GM12878 (cell line): ENCODE results near the gene DNASE1. TPM values are rescaled to one million over a fixed set of nuclear protein-coding genes. Genes with fewer than 3 reads are reported as not detected.

ENCODE experiments used
- ATAC-seq: fragments of 200-7000 bp; cut with Tn5 transposase; 3 replicates; pipeline ENCODE4 v1.9.1; 2020; ENCODE audit warnings: mild to moderate bottlenecking, moderate library complexity
- BruUV-seq: library from RNA; stranded (reverse); fragments of 400-500 nt; replicated peaks from 2 replicates; lab custom pipeline; 2021; lab: Mats Ljungman, UMichigan
- CTCF ChIA-PET: fragments of 300-600 bp; sonication (Branson Sonifier 250); formaldehyde crosslinking; extraction: SDS; loops from one replicate; lab custom pipeline; 2021; ENCODE audit warnings: inconsistent platforms; lab: Yijun Ruan, JAX
- POLR2A ChIA-PET: fragments of 350-600 bp; formaldehyde crosslinking; extraction: SDS; loops from one replicate; lab custom pipeline; 2021; ENCODE audit warnings: inconsistent platforms; lab: Charles Lee
- RAD21 ChIA-PET: fragments of 300-600 bp; sonication (Branson Sonifier 250); formaldehyde crosslinking; loops from one replicate; lab custom pipeline; 2023; ENCODE audit warnings: antibody characterized with exemption; ENCODE audit not compliant: unreplicated experiment; lab: Charles Lee
- SMC1A ChIA-PET: fragments of 300-600 bp; sonication (Branson Sonifier 250); formaldehyde crosslinking; loops from one replicate; lab custom pipeline; 2023; ENCODE audit not compliant: unreplicated experiment, uncharacterized antibody; lab: Charles Lee
- DNase-seq: peaks from one replicate; pipeline ENCODE4 v3.0.0-alpha.2; 2011; ENCODE audit warnings: low read depth, low spot score
- FAIRE-seq: peaks from 3 replicates; lab custom pipeline; 2011; peaks lifted over from hg19 to GRCh38; lab: Jason Lieb, UNC
- H2AFZ ChIP-seq: 2 replicates; pipeline ENCODE4 v1.6.0; 2011; ENCODE audit warnings: low read depth, low read length, control low read depth; ENCODE audit not compliant: control insufficient read depth
- H3K27ac ChIP-seq: 2 replicates; pipeline ENCODE4 v1.5.1; 2011; ENCODE audit warnings: control low read depth; ENCODE audit not compliant: control insufficient read depth, insufficient read depth
- H3K27me3 ChIP-seq, 2 experiments: replicated peaks in 1 of 2; 2 replicates each; pipeline versions ENCODE4 v1.6.0 to v1.6.1; 2011; ENCODE audit warnings: low read length in 1 of 2; ENCODE audit not compliant: control insufficient read depth in 2 of 2, insufficient read depth in 2 of 2
- H3K36me3 ChIP-seq, 2 experiments: 2 replicates each; pipeline ENCODE4 v1.5.1; 2011; ENCODE audit warnings: low read length in 1 of 2; ENCODE audit not compliant: control insufficient read depth in 2 of 2, insufficient read depth in 2 of 2
- H3K4me1 ChIP-seq: 2 replicates; pipeline ENCODE4 v1.6.1; 2011; ENCODE audit warnings: mild to moderate bottlenecking, low read length, moderate library complexity, mixed read lengths; ENCODE audit not compliant: control insufficient read depth, insufficient read depth
- H3K4me2 ChIP-seq: 2 replicates; pipeline ENCODE4 v1.6.0; 2011; ENCODE audit warnings: control low read depth; ENCODE audit not compliant: control insufficient read depth, insufficient read depth
- H3K4me3 ChIP-seq: fragments of 200-600 bp; sonication (generic); 2 replicates; pipeline ENCODE4 v1.5.1; 2016
- H3K79me2 ChIP-seq: 2 replicates; pipeline ENCODE4 v1.6.0; 2011; ENCODE audit warnings: low read length; ENCODE audit not compliant: control insufficient read depth, insufficient read depth
- H3K9ac ChIP-seq: 2 replicates; pipeline ENCODE4 v1.8.0; 2011; ENCODE audit warnings: low read length, control low read depth, mixed read lengths; ENCODE audit not compliant: control insufficient read depth, insufficient read depth
- H3K9me3 ChIP-seq: replicated peaks from 3 replicates; pipeline ENCODE4 v1.5.1; 2011; ENCODE audit warnings: mild to moderate bottlenecking, low read length; ENCODE audit not compliant: control insufficient read depth, insufficient read depth
- H4K20me1 ChIP-seq: 2 replicates; pipeline ENCODE4 v1.6.0; 2011; ENCODE audit not compliant: control insufficient read depth, insufficient read depth
- CBFB ChIP-seq: IDR thresholded peaks from 2 replicates; pipeline ENCODE4 v1.6.1; 2016; ENCODE audit warnings: antibody characterized with exemption, low read depth
- CREB1 ChIP-seq: IDR thresholded peaks from 2 replicates; pipeline ENCODE4 v1.6.1; 2012; ENCODE audit warnings: low read depth, mild to moderate bottlenecking, inconsistent platforms
- ESRRA ChIP-seq: IDR thresholded peaks from 2 replicates; pipeline ENCODE4 v1.6.1; 2012; ENCODE audit warnings: mild to moderate bottlenecking, low read length, improper control_type of control experiment
- EZH2 ChIP-seq: IDR thresholded peaks from 2 replicates; pipeline ENCODE4 v1.6.1; 2012; ENCODE audit warnings: low read depth, mild to moderate bottlenecking, control low read depth, inconsistent platforms, low read length, borderline replicate concordance; ENCODE audit not compliant: control insufficient read depth
- FOS ChIP-seq: IDR thresholded peaks from 3 replicates; pipeline ENCODE4 v1.6.1; 2011; ENCODE audit warnings: borderline replicate concordance; ENCODE audit not compliant: insufficient read length; ENCODE audit errors: extremely low read depth
- FOXM1 ChIP-seq: IDR thresholded peaks from 2 replicates; pipeline ENCODE4 v1.6.1; 2012; ENCODE audit warnings: low read depth, mild to moderate bottlenecking, inconsistent platforms, low read length, moderate library complexity
- HDAC6 ChIP-seq: fragments of 200-600 bp; sonication (generic); IDR thresholded peaks from one replicate; pipeline ENCODE4 v1.8.0; 2017; ENCODE audit warnings: antibody characterized with exemption; ENCODE audit not compliant: unreplicated experiment
- JUNB ChIP-seq: IDR thresholded peaks from 2 replicates; pipeline ENCODE4 v1.6.1; 2016; ENCODE audit warnings: antibody characterized with exemption, mild to moderate bottlenecking
- MEF2B ChIP-seq: fragments of 450-650 bp; IDR thresholded peaks from 2 replicates; pipeline ENCODE4 v1.6.1; 2018; ENCODE audit warnings: mild to moderate bottlenecking, moderate library complexity; ENCODE audit not compliant: partially characterized antibody, poor library complexity, severe bottlenecking
- MTA2 ChIP-seq: fragments of 450-650 bp; IDR thresholded peaks from 2 replicates; pipeline ENCODE4 v1.6.1; 2016; ENCODE audit warnings: low read depth, mild to moderate bottlenecking, moderate library complexity
- MTA3 ChIP-seq: IDR thresholded peaks from 2 replicates; pipeline ENCODE4 v1.6.1; 2012; ENCODE audit warnings: low read length, inconsistent platforms, borderline replicate concordance
- NFIC ChIP-seq: IDR thresholded peaks from 2 replicates; pipeline ENCODE4 v1.6.1; 2012; ENCODE audit warnings: low read depth, mild to moderate bottlenecking, inconsistent platforms, low read length, moderate library complexity
- RB1 ChIP-seq: fragments of 450-650 bp; formaldehyde crosslinking; IDR thresholded peaks from 2 replicates; pipeline ENCODE4 v1.6.1; 2017; ENCODE audit warnings: mild to moderate bottlenecking, borderline replicate concordance
- SPI1 ChIP-seq: IDR thresholded peaks from 2 replicates; pipeline ENCODE4 v1.6.1; 2011; ENCODE audit warnings: low read depth, mild to moderate bottlenecking, low read length, moderate library complexity, borderline replicate concordance; ENCODE audit not compliant: insufficient read depth
- SRF ChIP-seq, 2 experiments: IDR thresholded peaks; 2 replicates each; pipeline ENCODE4 v1.6.1; 2011; ENCODE audit warnings: low read depth in 2 of 2, low read length in 2 of 2, mild to moderate bottlenecking in 1 of 2, moderate library complexity in 1 of 2
- TARDBP ChIP-seq: IDR thresholded peaks from 2 replicates; pipeline ENCODE4 v1.6.1; 2016; ENCODE audit warnings: borderline replicate concordance
- WRNIP1 ChIP-seq: IDR thresholded peaks from 2 replicates; pipeline ENCODE4 v1.6.1; 2011; ENCODE audit warnings: low read depth, low read length, improper control_type of control experiment, borderline replicate concordance
- ZNF217 ChIP-seq: fragments of 450-650 bp; IDR thresholded peaks from 2 replicates; pipeline ENCODE4 v1.6.1; 2017; ENCODE audit warnings: antibody characterized with exemption, mild to moderate bottlenecking
- ZNF622 ChIP-seq: fragments of 450-650 bp; IDR thresholded peaks from 2 replicates; pipeline ENCODE4 v1.6.1; 2017; ENCODE audit warnings: mild to moderate bottlenecking, inconsistent platforms
- ZZZ3 ChIP-seq: IDR thresholded peaks from 2 replicates; pipeline ENCODE4 v1.6.1; 2011; ENCODE audit warnings: low read depth; ENCODE audit not compliant: control insufficient read depth, insufficient read length
- WGBS: methylation state at CpG from one replicate; pipeline ENCODE4 v1.1.6; 2016; ENCODE audit warnings: low lambda C conversion rate; ENCODE audit not compliant: insufficient replicate concordance, insufficient coverage; ENCODE audit errors: missing lambda C conversion rate; 5-methylcytosine and 5-hydroxymethylcytosine counted together
- in situ Hi-C: fragments of 300-500 bp; cut with MboI; formaldehyde crosslinking; loops from 9 replicates; pipeline ENCODE4 v1.14.3; 2018; ENCODE audit warnings: mixed read lengths
- intact Hi-C: fragments of 100-400 bp; cut with micrococcal nuclease; formaldehyde crosslinking; loops from one replicate; pipeline ENCODE4 v1.14.2; 2022; ENCODE audit not compliant: unreplicated experiment
- polyA plus RNA-seq, 11 experiments: library from polyadenylated mRNA; depleted of rRNA in 4 of 11; unstranded in 6 of 11; stranded (reverse) in 5 of 11; fragments of >200 nt; fragmentation: Nextera tagmentation in 4 of 11; fragmentation: Illumina TruSeq in 1 of 11; extraction: Ambion mirVana in 4 of 11; extraction: Trizol in 1 of 11; gene quantifications; 1 replicate in 1 of 11; 2 replicates in 10 of 11; pipeline versions ENCODE4 v1.2.1 to v1.2.3, GENCODE V29; 2011 to 2016; ENCODE audit warnings: inconsistent platforms in 2 of 11, missing spikeins in 2 of 11, low read depth in 1 of 11
- total RNA-seq, 4 experiments: library from RNA; depleted of rRNA in 3 of 4; stranded (reverse); fragments of >200 nt in 3 of 4; fragmentation: Illumina TruSeq in 1 of 4; extraction: Trizol in 1 of 4; gene quantifications; 2 replicates each; pipeline versions ENCODE4 v1.2.1 to v1.2.3, GENCODE V29; 2013 to 2021
- TF ChIP-seq, protein P1 (sequence below): fragments of 450-650 bp; formaldehyde crosslinking; IDR thresholded peaks from 2 replicates; pipeline ENCODE4 v1.4.0; 2020; ENCODE audit warnings: mild to moderate bottlenecking, moderate library complexity

DNASE1 gene
- total and polyA plus RNA-seq, 10 of the 15 experiments (the other 5 are each of a cell fraction or from before 2014, with no cell fraction given): 0.23 to 12.0 (median 7.9) TPM

DNA sequence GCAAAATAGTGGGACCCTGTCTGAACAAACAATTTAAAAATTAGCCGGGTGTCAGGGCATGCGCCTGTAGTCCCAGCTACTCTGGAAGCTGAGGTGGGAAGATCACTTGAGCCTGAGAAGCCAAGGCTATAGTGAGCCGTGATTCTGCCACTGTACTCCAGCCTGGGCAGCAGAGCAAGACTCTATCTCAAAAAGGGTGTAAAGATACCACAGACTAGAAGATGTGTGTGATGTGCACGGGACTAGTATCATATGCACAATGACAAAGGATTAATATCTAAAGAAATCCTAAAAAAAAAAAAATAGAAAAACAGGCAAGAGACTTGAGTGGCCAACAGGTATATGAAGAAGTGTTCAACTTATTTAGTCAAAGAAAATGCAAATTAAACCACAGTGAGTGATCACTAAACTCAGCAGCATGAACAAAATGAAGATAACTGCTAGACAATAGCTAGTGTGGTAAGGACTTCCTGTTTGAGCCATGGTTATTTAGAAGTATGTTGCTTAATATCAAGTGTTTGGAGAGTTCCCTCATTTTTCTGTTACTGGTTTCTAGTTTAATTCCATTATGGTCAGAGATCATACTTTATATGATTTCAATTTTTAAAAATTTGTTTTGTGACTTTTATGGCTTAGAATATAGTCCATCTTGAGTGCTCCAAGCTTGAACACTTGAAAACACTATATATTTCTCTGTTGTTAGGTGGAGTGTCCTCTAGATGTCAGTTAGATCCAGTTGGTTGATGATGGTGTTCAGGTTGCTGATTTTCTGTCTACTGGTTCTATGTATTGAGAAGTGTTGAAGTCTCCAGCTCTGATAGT is 28.4 kb upstream of the DNASE1 start:
- DNase-seq: no peak
- Histone ChIP-seq H3K4me1 (peaks cover 41% of the 10 kb centered on the region), H4K20me1 (no peaks in the 10 kb centered on the region), H3K27ac (peak overlapping the region; percentile 82), H3K4me2 (peak overlapping the region; percentile 85), H3K36me3 (no peaks in the 10 kb centered on the region), H3K79me2 (peaks cover 1% of the 10 kb centered on the region), H3K9ac (0 out of 2 replicates have a peak overlapping the region, but pooled peaks have one; percentile 34), H3K27me3 (no peaks in the 10 kb centered on the region), H3K4me3 (peak overlapping the region; percentile 16; the same call in 1 of the 2 replicates), H3K9me3 (no peaks in the 10 kb centered on the region), H2AFZ (peak overlapping the region; percentile 61)
- FAIRE-seq: peak; percentile 61
- intact Hi-C loops (no loop called here), in situ Hi-C loops (no loop called here)
- BruUV-seq: no TSS peak
- ChIA-PET CTCF (interaction anchor here (0.6 to 1.5 kb wide), 11 partner anchors 11 to 1360 kb away, joined by 3 to 7 read pairs (median 3); partner anchors contain the start of genes DNASE1 and SLX4), RAD21 (interaction anchor here (0.6 to 1.1 kb wide), 7 partner anchors 14 to 252 kb away, joined by 3 to 6 read pairs (median 3); partner anchors contain the start of gene SLX4), SMC1A (interaction anchor here (0.6 to 1.2 kb wide), 9 partner anchors 9 to 384 kb away, joined by 3 to 4 read pairs (median 3); no protein-coding TSS in a partner anchor), POLR2A (interaction anchor here (0.7 to 1.8 kb wide), 4 partner anchors 9 to 19 kb away, joined by 3 to 5 read pairs (median 4); no protein-coding TSS in a partner anchor)
- peak; percentile 86 for ATAC-seq
- WGBS: 15% methylated on average over 4 of the region's 4 CpGs
- no peak for TF ChIP-seq ZNF622
- no peak for TF ChIP-seq FOS
- no peak for TF ChIP-seq ESRRA
- TF ChIP-seq HDAC6: no peak
- no peak for TF ChIP-seq ZZZ3
- TF ChIP-seq SRF (IDR thresholded peaks at IDR 0.05; ENCODE audit: low read depth in 2 of 2, low read length in 2 of 2): no peak
- TF ChIP-seq WRNIP1: no peak
- TF ChIP-seq MTA2: peak; percentile 54
- TF ChIP-seq CREB1: no peak
- 0 out of 2 replicates have a peak, but pooled peaks have one; percentile 30 for TF ChIP-seq FOXM1
- TF ChIP-seq CBFB: no peak
- peak; percentile 19 for TF ChIP-seq MEF2B
- peak; percentile 65 for TF ChIP-seq SPI1
- no peak for TF ChIP-seq EZH2
- no peak for TF ChIP-seq TARDBP
- TF ChIP-seq RB1: no peak
- no peak for TF ChIP-seq MTA3
- TF ChIP-seq, protein P1, sequence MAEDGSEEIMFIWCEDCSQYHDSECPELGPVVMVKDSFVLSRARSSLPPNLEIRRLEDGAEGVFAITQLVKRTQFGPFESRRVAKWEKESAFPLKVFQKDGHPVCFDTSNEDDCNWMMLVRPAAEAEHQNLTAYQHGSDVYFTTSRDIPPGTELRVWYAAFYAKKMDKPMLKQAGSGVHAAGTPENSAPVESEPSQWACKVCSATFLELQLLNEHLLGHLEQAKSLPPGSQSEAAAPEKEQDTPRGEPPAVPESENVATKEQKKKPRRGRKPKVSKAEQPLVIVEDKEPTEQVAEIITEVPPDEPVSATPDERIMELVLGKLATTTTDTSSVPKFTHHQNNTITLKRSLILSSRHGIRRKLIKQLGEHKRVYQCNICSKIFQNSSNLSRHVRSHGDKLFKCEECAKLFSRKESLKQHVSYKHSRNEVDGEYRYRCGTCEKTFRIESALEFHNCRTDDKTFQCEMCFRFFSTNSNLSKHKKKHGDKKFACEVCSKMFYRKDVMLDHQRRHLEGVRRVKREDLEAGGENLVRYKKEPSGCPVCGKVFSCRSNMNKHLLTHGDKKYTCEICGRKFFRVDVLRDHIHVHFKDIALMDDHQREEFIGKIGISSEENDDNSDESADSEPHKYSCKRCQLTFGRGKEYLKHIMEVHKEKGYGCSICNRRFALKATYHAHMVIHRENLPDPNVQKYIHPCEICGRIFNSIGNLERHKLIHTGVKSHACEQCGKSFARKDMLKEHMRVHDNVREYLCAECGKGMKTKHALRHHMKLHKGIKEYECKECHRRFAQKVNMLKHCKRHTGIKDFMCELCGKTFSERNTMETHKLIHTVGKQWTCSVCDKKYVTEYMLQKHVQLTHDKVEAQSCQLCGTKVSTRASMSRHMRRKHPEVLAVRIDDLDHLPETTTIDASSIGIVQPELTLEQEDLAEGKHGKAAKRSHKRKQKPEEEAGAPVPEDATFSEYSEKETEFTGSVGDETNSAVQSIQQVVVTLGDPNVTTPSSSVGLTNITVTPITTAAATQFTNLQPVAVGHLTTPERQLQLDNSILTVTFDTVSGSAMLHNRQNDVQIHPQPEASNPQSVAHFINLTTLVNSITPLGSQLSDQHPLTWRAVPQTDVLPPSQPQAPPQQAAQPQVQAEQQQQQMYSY (CRISPR knock-in tag): no peak
- peak; percentile 18; the same call in 1 of the 2 replicates for TF ChIP-seq JUNB
- peak; percentile 65; the same call in 1 of the 2 replicates for TF ChIP-seq NFIC
- 0 out of 2 replicates have a peak, but pooled peaks have one; percentile 55 for TF ChIP-seq ZNF217
